C4-2B (cell line): Measurements from ENCODE around the gene ZHX3.

ENCODE experiments used
- H3K27ac ChIP-seq: fragments of 450-650 bp; 2 replicates; pipeline ENCODE4 v1.5.1; 2017
- ZFX ChIP-seq: fragments of 450-650 bp; IDR thresholded peaks from 2 replicates; pipeline ENCODE4 v1.6.1; 2017
- TF ChIP-seq, protein P1 (sequence below): fragments of 450-650 bp; conservative IDR thresholded peaks from 2 replicates; pipeline ENCODE4 v1.5.1; 2017; ENCODE audit warnings: mild to moderate bottlenecking

Gene ZHX3

GRCh38 chr20:41304424-41305079 lies 13.0 kb downstream of the ZHX3 start:
- H3K27ac ChIP-seq, result no peak overlapping the region
- TF ChIP-seq ZFX, result no peak
- TF ChIP-seq, protein P1, sequence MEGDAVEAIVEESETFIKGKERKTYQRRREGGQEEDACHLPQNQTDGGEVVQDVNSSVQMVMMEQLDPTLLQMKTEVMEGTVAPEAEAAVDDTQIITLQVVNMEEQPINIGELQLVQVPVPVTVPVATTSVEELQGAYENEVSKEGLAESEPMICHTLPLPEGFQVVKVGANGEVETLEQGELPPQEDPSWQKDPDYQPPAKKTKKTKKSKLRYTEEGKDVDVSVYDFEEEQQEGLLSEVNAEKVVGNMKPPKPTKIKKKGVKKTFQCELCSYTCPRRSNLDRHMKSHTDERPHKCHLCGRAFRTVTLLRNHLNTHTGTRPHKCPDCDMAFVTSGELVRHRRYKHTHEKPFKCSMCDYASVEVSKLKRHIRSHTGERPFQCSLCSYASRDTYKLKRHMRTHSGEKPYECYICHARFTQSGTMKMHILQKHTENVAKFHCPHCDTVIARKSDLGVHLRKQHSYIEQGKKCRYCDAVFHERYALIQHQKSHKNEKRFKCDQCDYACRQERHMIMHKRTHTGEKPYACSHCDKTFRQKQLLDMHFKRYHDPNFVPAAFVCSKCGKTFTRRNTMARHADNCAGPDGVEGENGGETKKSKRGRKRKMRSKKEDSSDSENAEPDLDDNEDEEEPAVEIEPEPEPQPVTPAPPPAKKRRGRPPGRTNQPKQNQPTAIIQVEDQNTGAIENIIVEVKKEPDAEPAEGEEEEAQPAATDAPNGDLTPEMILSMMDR, result no peak

DNA sequence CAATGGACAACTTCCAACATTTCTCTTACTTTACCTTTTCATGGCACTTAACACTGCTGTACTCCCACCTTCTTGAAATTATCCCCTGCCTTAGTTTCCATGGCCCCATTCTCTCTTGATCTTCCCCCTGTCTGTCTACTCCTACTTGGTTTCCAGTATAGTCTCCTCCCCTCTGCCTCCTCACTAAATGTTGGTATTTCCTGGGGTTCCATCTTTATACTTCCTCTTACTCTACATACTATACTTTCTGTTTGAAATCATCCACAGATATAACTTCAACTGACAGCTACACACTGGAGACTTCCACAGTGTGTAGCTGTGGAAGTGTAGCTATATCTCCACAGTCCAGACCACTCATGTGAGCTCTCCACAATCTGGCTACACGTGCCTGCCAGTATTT lies 13.5 kb downstream of the ZHX3 start:
- TF ChIP-seq ZFX, result no peak
- TF ChIP-seq, protein P1, result no peak

GRCh38 chr20:41300886-41301285 lies 16.6 kb downstream of the ZHX3 start:
- no peak for TF ChIP-seq ZFX
- TF ChIP-seq, protein P1, result no peak
- H3K27ac ChIP-seq, result no peak overlapping the region

More for the DNA sequence above, 13.5 kb downstream of the ZHX3 start:
- H3K27ac ChIP-seq, result no peak overlapping the region

- H3K27ac ChIP-seq, result no peak overlapping the region
- no peak for TF ChIP-seq ZFX
- TF ChIP-seq, protein P1, result no peak
Measured at GRCh38 chr20:41300383-41300782, 17.1 kb downstream of the ZHX3 start.

GRCh38 chr20:41299899-41300298 lies 17.6 kb downstream of the ZHX3 start:
- H3K27ac ChIP-seq, result no peak overlapping the region
- TF ChIP-seq, protein P1, result no peak
- no peak for TF ChIP-seq ZFX

DNA sequence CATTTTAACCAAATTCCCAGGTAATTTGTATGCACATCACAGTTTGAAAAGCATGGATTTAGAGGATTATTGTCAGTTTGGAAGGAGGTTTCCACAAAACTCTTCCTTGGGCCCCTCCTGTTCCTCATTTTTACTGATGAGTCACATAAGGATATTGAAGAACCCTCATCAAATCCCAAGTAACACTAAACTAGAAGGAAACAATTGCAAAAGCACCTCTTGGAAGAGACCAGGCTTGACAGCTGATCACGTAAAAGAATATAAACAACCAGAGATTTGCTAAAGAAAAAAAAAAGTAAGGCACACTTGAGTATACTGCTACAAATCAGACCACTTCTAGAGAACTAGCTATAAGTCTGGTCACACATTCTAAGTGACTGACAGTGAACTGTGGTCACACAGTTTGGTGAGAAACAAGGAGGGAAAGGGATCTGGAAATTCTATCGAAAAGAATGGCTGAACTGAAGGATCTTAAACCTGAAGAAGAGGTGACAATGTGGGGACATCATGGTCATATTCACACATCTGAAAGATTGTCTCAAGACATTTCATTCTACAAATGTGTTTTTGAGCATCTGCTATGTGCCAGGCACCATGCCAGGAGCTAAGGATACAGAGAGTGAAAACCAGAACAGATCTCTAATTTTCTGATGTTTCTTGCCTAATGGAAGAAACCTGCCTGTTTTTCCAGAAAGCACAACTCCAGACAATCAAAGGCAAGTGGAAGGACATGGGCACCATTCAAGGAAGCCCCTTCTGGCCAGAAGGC lies 24.1 kb downstream of the ZHX3 start:
- TF ChIP-seq, protein P1, result no peak
- no peak for TF ChIP-seq ZFX

GRCh38 chr20:41290804-41291389 lies 26.6 kb downstream of the ZHX3 start:
- TF ChIP-seq ZFX, result no peak
- TF ChIP-seq, protein P1, result no peak
- no peak overlapping the region for H3K27ac ChIP-seq

More for the DNA sequence above, 24.1 kb downstream of the ZHX3 start:
- H3K27ac ChIP-seq, result no peak overlapping the region
